Activated CD4-positive, alpha-beta memory T cell treated with anti-CD3 and anti-CD28 coated beads, Interleukin-2, amount 10 ng/mL, durations not matched to agents 7 days and 5 days (primary cell): ENCODE measurements around the gene SLCO2B1. TPM values are rescaled to one million over a fixed set of nuclear protein-coding genes. Genes with fewer than 3 reads are reported as not detected.

ENCODE experiments used
- CTCF ChIA-PET: fragments of 350-600 bp; sonication (Branson Sonifier 250); formaldehyde crosslinking; loops from one replicate; lab custom pipeline; 2021; ENCODE audit warnings: antibody characterized with exemption, inconsistent platforms; lab: Charles Lee
- POLR2A ChIA-PET: fragments of 350-600 bp; sonication (Branson Sonifier 250); formaldehyde crosslinking; loops from one replicate; lab custom pipeline; 2021; ENCODE audit warnings: antibody characterized with exemption; lab: Charles Lee
- DNase-seq: peaks from one replicate; pipeline ENCODE4 v3.0.0-alpha.2; 2020
- H3K27ac Mint-ChIP-seq: one replicate; pipeline ENCODE4 v1.8.0; 2021; ENCODE audit warnings: mild to moderate bottlenecking, mixed read lengths
- H3K27me3 Mint-ChIP-seq: one replicate; pipeline ENCODE4 v1.8.0; 2021; ENCODE audit warnings: mixed read lengths
- H3K36me3 Mint-ChIP-seq: one replicate; pipeline ENCODE4 v1.8.0; 2021; ENCODE audit warnings: low read depth, mixed read lengths
- H3K4me1 Mint-ChIP-seq: one replicate; pipeline ENCODE4 v1.8.0; 2021; ENCODE audit warnings: mixed read lengths
- H3K4me3 Mint-ChIP-seq: one replicate; pipeline ENCODE4 v1.8.0; 2021; ENCODE audit warnings: mild to moderate bottlenecking, mixed read lengths
- H3K9me3 Mint-ChIP-seq: one replicate; pipeline ENCODE4 v1.8.0; 2021; ENCODE audit warnings: mixed read lengths
- total RNA-seq, 2 experiments: library from RNA; stranded (reverse); gene quantifications; one replicate each; pipeline ENCODE4 v1.2.3, GENCODE V29; 2021

SLCO2B1 gene
- total RNA-seq, 2 experiments from 2014 or later, result 0.23 to 0.30 TPM

- Mint-ChIP-seq H3K27ac (no peak overlapping the region), H3K4me1 (no peaks in the 10 kb centered on the region), H3K36me3 (no peaks in the 10 kb centered on the region), H3K9me3 (no peaks in the 10 kb centered on the region), H3K4me3 (no peak overlapping the region), H3K27me3 (peaks cover 38% of the 10 kb centered on the region)
- DNase-seq, result no peak
- ChIA-PET POLR2A (no interaction called here), CTCF (interaction anchor here (0.6 to 3.0 kb wide), 5 partner anchors 9 to 132 kb away, joined by 3 to 13 read pairs (median 3); no protein-coding TSS in a partner anchor)
Observed at GRCh38 chr11:75132080-75132479, 18.8 kb upstream of the SLCO2B1 start.

GRCh38 chr11:75133976-75134375, 16.9 kb upstream of the SLCO2B1 start:
- POLR2A ChIA-PET, result interaction anchor here (1.1 kb wide), 1 partner anchor 9 kb away, joined by 4 read pairs; no protein-coding TSS in a partner anchor
- Mint-ChIP-seq H3K4me1 (no peaks in the 10 kb centered on the region), H3K27ac (no peak overlapping the region), H3K4me3 (no peak overlapping the region), H3K36me3 (no peaks in the 10 kb centered on the region), H3K9me3 (no peaks in the 10 kb centered on the region), H3K27me3 (peaks cover 39% of the 10 kb centered on the region)
- DNase-seq, result no peak
- CTCF ChIA-PET, result interaction anchor here (1.0 to 1.4 kb wide), 4 partner anchors 9 to 205 kb away, joined by 3 to 5 read pairs (median 3); no protein-coding TSS in a partner anchor

- ChIA-PET POLR2A (no interaction called here), CTCF (interaction anchor here (0.6 to 1.6 kb wide), 4 partner anchors 106 to 433 kb away, joined by 3 to 4 read pairs (median 3); partner anchors contain the start of gene TPBGL)
- Mint-ChIP-seq H3K4me3 (no peak overlapping the region), H3K36me3 (no peaks in the 10 kb centered on the region), H3K27me3 (peaks cover 42% of the 10 kb centered on the region), H3K9me3 (no peaks in the 10 kb centered on the region), H3K27ac (no peak overlapping the region), H3K4me1 (no peaks in the 10 kb centered on the region)
- no peak for DNase-seq
Observed at GRCh38 chr11:75135021-75135650, 15.8 kb upstream of the SLCO2B1 start.

- no peaks in the 10 kb centered on the region for H3K36me3 Mint-ChIP-seq
- CTCF ChIA-PET, result interaction anchor here (0.6 to 1.6 kb wide), 3 partner anchors 105 to 434 kb away, joined by 3 to 4 read pairs (median 3); partner anchors contain the start of gene TPBGL
- H3K4me1 Mint-ChIP-seq, result peaks cover 3% of the 10 kb centered on the region
- H3K4me3 Mint-ChIP-seq, result no peak overlapping the region
- H3K27ac Mint-ChIP-seq, result no peak overlapping the region
- peaks cover 43% of the 10 kb centered on the region for H3K27me3 Mint-ChIP-seq
- no peaks in the 10 kb centered on the region for H3K9me3 Mint-ChIP-seq
- no peak for DNase-seq
- POLR2A ChIA-PET, result no interaction called here
Observed at GRCh38 chr11:75135651-75136050, 15.3 kb upstream of the SLCO2B1 start.

- peaks cover 23% of the 10 kb centered on the region for H3K27me3 Mint-ChIP-seq
- H3K36me3 Mint-ChIP-seq, result no peaks in the 10 kb centered on the region
- DNase-seq, result peak; percentile 80
- H3K9me3 Mint-ChIP-seq, result no peaks in the 10 kb centered on the region
- H3K4me3 Mint-ChIP-seq, result no peak overlapping the region
- peaks cover 45% of the 10 kb centered on the region for H3K4me1 Mint-ChIP-seq
- no peak overlapping the region for H3K27ac Mint-ChIP-seq
- ChIA-PET CTCF (interaction anchor here (0.6 to 11.8 kb wide), 50 partner anchors 10 to 636 kb away, joined by 3 to 581 read pairs (median 5); partner anchors contain the start of genes SLCO2B1 and TPBGL), POLR2A (interaction anchor here (0.6 to 3.1 kb wide), 7 partner anchors 35 to 135 kb away, joined by 3 to 26 read pairs (median 4); partner anchors contain the start of gene TPBGL)
Observed at GRCh38 chr11:75140269-75141138, 10.4 kb upstream of the SLCO2B1 start.

- Mint-ChIP-seq H3K36me3 (no peaks in the 10 kb centered on the region), H3K27ac (no peak overlapping the region)
- no peak for DNase-seq
Observed at GRCh38 chr11:75141166-75141565, 9.7 kb upstream of the SLCO2B1 start.

GRCh38 chr11:75142714-75143419, 8.0 kb upstream of the SLCO2B1 start:
- POLR2A ChIA-PET, result interaction anchor here (0.8 to 3.7 kb wide), 9 partner anchors 9 to 194 kb away, joined by 3 to 26 read pairs (median 5); partner anchors contain the start of genes NEU3, SPCS2, TPBGL and XRRA1
- Mint-ChIP-seq H3K36me3 (no peaks in the 10 kb centered on the region), H3K4me3 (peak overlapping the region; percentile 45), H3K27me3 (peaks cover 15% of the 10 kb centered on the region), H3K27ac (peak overlapping the region; percentile 89), H3K4me1 (peaks cover 57% of the 10 kb centered on the region), H3K9me3 (no peaks in the 10 kb centered on the region)
- peak; percentile 86 for DNase-seq
- CTCF ChIA-PET, result interaction anchor here (0.8 to 11.8 kb wide), 19 partner anchors 9 to 212 kb away, joined by 3 to 581 read pairs (median 8); partner anchors contain the start of genes NEU3, SLCO2B1 and TPBGL

More at GRCh38 chr11:75141166-75141565, 9.7 kb upstream of the SLCO2B1 start:
- no peaks in the 10 kb centered on the region for H3K9me3 Mint-ChIP-seq
- peaks cover 49% of the 10 kb centered on the region for H3K4me1 Mint-ChIP-seq
- peaks cover 24% of the 10 kb centered on the region for H3K27me3 Mint-ChIP-seq
- no peak overlapping the region for H3K4me3 Mint-ChIP-seq
- POLR2A ChIA-PET, result interaction anchor here (0.6 to 3.7 kb wide), 7 partner anchors 34 to 134 kb away, joined by 3 to 26 read pairs (median 6); partner anchors contain the start of gene TPBGL
- CTCF ChIA-PET, result interaction anchor here (0.8 to 11.8 kb wide), 42 partner anchors 10 to 381 kb away, joined by 3 to 581 read pairs (median 6); partner anchors contain the start of genes SLCO2B1 and TPBGL

GRCh38 chr11:75143420-75143731, 7.5 kb upstream of the SLCO2B1 start:
- ChIA-PET CTCF (interaction anchor here (0.7 to 11.8 kb wide), 20 partner anchors 9 to 213 kb away, joined by 3 to 581 read pairs (median 5); partner anchors contain the start of genes NEU3, SLCO2B1 and TPBGL), POLR2A (interaction anchor here (0.8 to 3.7 kb wide), 8 partner anchors 14 to 195 kb away, joined by 3 to 26 read pairs (median 5); partner anchors contain the start of genes NEU3, SPCS2, TPBGL and XRRA1)
- no peak for DNase-seq
- no peaks in the 10 kb centered on the region for H3K9me3 Mint-ChIP-seq
- peaks cover 11% of the 10 kb centered on the region for H3K27me3 Mint-ChIP-seq
- peak overlapping the region; percentile 45 for H3K4me3 Mint-ChIP-seq
- H3K4me1 Mint-ChIP-seq, result peaks cover 62% of the 10 kb centered on the region
- peak overlapping the region; percentile 89 for H3K27ac Mint-ChIP-seq
- no peaks in the 10 kb centered on the region for H3K36me3 Mint-ChIP-seq

GRCh38 chr11:75144716-75145014, 6.2 kb upstream of the SLCO2B1 start:
- Mint-ChIP-seq H3K9me3 (no peaks in the 10 kb centered on the region), H3K4me3 (no peak overlapping the region), H3K27me3 (peaks cover 5% of the 10 kb centered on the region), H3K36me3 (no peaks in the 10 kb centered on the region), H3K27ac (no peak overlapping the region), H3K4me1 (peaks cover 66% of the 10 kb centered on the region)
- POLR2A ChIA-PET, result interaction anchor here (3.4 to 3.7 kb wide), 2 partner anchors 30 to 61 kb away, joined by 10 to 15 read pairs; no protein-coding TSS in a partner anchor
- CTCF ChIA-PET, result interaction anchor here (0.5 to 11.8 kb wide), 10 partner anchors 8 to 280 kb away, joined by 3 to 581 read pairs (median 47); partner anchors contain the start of genes SLCO2B1 and TPBGL
- no peak for DNase-seq

- CTCF ChIA-PET, result interaction anchor here (0.7 to 11.8 kb wide), 10 partner anchors 7 to 215 kb away, joined by 3 to 581 read pairs (median 47); partner anchors contain the start of genes SLCO2B1 and TPBGL
- H3K4me1 Mint-ChIP-seq, result peaks cover 66% of the 10 kb centered on the region
- POLR2A ChIA-PET, result no interaction called here
Observed at GRCh38 chr11:75145196-75145971, 5.5 kb upstream of the SLCO2B1 start.

GRCh38 chr11:75145972-75146519, 4.9 kb upstream of the SLCO2B1 start:
- Mint-ChIP-seq H3K36me3 (no peaks in the 10 kb centered on the region), H3K27ac (no peak overlapping the region), H3K4me3 (no peak overlapping the region), H3K9me3 (no peaks in the 10 kb centered on the region), H3K4me1 (peaks cover 64% of the 10 kb centered on the region), H3K27me3 (peaks cover 9% of the 10 kb centered on the region)
- ChIA-PET CTCF (interaction anchor here (0.7 to 11.8 kb wide), 12 partner anchors 6 to 214 kb away, joined by 3 to 581 read pairs (median 4); partner anchors contain the start of genes SLCO2B1 and TPBGL), POLR2A (no interaction called here)
- no peak for DNase-seq

More at GRCh38 chr11:75145196-75145971, 5.5 kb upstream of the SLCO2B1 start:
- Mint-ChIP-seq H3K36me3 (no peaks in the 10 kb centered on the region), H3K4me3 (no peak overlapping the region), H3K27me3 (peaks cover 4% of the 10 kb centered on the region), H3K9me3 (no peaks in the 10 kb centered on the region), H3K27ac (no peak overlapping the region)
- DNase-seq, result no peak
